PFSK-1 (cell line): Measurements from ENCODE around the gene CDK5R1.

Experiments used
- FOXP2 ChIP-seq: optimal IDR thresholded peaks from 2 replicates; pipeline ENCODE3; 2011; ENCODE audit warnings: borderline replicate concordance, control low read depth, inconsistent platforms; ENCODE audit not compliant: insufficient read depth; ENCODE audit errors: extremely low read length, extremely low read depth
- POLR2AphosphoS5 ChIP-seq: IDR thresholded peaks from 2 replicates; pipeline ENCODE4 v1.6.1; 2012; ENCODE audit warnings: low read depth, mild to moderate bottlenecking, control low read depth, low read length, moderate library complexity
- SIN3A ChIP-seq: IDR thresholded peaks from 2 replicates; pipeline ENCODE4 v1.6.1; 2012; ENCODE audit warnings: mild to moderate bottlenecking, low read length, moderate library complexity, borderline replicate concordance; ENCODE audit not compliant: insufficient read depth
- TAF1 ChIP-seq: IDR thresholded peaks from 2 replicates; pipeline ENCODE4 v1.6.1; 2012; ENCODE audit warnings: low read length, control low read depth, borderline replicate concordance; ENCODE audit not compliant: insufficient read depth
- TF ChIP-seq, protein P1 (sequence below), 2 experiments: IDR thresholded peaks; 2 replicates each; pipeline versions ENCODE4 v1.6.1 to v1.8.0; 2011 to 2012; ENCODE audit warnings: low read depth in 2 of 2, low read length in 2 of 2, control low read depth in 1 of 2, inconsistent platforms in 1 of 2, mild to moderate bottlenecking in 1 of 2, moderate library complexity in 1 of 2; ENCODE audit not compliant: insufficient read depth in 1 of 2

The CDK5R1 gene

DNA sequence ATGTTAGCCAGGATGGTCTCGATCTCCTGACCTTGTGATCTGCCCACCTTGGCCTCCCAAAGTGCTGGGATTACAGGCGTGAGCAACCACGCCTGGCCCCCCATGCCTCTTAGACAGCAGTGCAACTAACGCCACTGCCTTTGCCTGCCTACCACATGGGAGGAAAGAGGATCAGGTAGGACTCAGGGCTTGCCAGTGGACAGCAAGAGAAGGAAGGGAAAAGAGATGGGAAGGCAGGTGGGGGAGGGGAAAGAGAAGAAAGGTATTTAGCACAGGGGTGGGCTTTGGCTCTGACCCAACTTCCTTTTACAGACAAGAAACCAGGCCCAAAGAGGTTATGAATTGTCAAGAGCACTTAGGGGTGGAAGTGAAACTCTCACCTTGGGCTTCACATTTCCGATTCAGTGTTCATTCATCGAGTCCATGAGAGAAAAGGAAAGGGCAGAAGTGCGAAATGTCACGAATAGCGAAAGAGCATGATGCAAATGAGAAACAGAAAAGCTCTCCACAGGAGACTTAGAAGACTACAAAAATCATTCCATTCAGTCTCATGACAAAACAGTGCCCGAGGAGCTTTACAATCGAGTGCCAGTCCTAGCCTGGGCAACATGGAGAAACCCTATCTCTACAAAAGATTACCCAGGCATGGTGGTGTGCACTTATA lies 36.4 kb downstream of the CDK5R1 start:
- TF ChIP-seq, protein P1, sequence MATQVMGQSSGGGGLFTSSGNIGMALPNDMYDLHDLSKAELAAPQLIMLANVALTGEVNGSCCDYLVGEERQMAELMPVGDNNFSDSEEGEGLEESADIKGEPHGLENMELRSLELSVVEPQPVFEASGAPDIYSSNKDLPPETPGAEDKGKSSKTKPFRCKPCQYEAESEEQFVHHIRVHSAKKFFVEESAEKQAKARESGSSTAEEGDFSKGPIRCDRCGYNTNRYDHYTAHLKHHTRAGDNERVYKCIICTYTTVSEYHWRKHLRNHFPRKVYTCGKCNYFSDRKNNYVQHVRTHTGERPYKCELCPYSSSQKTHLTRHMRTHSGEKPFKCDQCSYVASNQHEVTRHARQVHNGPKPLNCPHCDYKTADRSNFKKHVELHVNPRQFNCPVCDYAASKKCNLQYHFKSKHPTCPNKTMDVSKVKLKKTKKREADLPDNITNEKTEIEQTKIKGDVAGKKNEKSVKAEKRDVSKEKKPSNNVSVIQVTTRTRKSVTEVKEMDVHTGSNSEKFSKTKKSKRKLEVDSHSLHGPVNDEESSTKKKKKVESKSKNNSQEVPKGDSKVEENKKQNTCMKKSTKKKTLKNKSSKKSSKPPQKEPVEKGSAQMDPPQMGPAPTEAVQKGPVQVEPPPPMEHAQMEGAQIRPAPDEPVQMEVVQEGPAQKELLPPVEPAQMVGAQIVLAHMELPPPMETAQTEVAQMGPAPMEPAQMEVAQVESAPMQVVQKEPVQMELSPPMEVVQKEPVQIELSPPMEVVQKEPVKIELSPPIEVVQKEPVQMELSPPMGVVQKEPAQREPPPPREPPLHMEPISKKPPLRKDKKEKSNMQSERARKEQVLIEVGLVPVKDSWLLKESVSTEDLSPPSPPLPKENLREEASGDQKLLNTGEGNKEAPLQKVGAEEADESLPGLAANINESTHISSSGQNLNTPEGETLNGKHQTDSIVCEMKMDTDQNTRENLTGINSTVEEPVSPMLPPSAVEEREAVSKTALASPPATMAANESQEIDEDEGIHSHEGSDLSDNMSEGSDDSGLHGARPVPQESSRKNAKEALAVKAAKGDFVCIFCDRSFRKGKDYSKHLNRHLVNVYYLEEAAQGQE (IDR thresholded peaks at IDR 0.05; ENCODE audit: insufficient read depth in 1 of 2, low read depth in 2 of 2, low read length in 2 of 2) = no peak
- no peak for TF ChIP-seq SIN3A
- TF ChIP-seq POLR2AphosphoS5 = no peak
- TF ChIP-seq FOXP2 = no peak
- TF ChIP-seq TAF1 = no peak

DNA sequence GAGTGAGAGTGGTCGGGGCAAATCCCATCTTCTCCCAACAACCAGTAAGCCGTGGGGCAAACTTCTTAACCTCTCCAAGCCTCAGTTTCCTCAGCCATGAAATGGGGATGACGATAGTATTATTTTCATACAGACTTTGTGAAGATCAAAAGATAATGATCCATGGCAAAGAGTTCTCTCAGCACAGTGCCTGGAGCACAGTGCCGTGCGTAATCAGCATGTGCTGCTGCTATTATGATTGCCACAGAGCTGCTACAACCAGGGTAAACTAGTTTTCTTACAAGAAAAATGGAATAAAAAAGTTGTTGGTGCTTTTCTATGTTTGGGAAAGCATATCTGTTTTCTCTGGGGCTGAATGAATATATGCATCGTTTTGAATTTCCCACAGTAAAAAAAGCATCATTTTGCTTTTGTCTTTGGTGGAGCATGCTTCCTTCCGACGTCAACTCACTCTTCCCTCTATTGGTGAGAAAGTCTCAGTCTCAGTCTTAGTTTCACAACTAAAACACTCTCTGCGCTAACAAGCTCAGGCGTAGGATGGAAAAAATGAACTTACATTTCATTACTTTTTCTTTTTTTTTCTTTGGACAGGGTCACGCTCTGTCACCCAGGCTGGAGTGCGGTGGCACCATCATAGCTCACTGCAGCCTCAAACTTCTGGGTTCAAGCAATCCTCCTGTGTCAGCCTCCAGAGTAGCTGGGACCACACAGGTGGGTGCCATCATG lies 37.2 kb downstream of the CDK5R1 start:
- TF ChIP-seq TAF1 (no peak), FOXP2 (no peak), SIN3A (no peak), POLR2AphosphoS5 (no peak)
- TF ChIP-seq, protein P1 (IDR thresholded peaks at IDR 0.05; ENCODE audit: insufficient read depth in 1 of 2, low read depth in 2 of 2, low read length in 2 of 2) = no peak

DNA sequence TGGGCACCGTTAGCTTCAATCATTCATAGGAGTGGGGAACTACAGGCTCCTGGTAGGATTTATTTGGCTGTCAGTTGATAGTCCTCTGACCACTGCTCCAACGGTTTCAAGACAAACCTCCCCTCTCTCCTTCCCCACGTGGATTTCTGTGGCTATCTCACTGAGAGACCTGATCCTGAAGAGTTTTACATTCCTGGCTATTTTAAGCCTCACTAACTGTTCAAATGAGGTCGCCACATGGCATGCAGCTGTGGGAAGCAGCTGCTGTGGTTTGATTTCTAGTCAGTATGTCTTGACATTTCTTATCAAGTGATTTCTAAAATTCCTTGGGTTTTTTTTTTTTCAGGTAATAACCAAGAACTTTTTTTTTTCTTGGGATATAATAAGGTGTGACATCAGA lies 38.3 kb downstream of the CDK5R1 start:
- TF ChIP-seq SIN3A (no peak), FOXP2 (no peak), POLR2AphosphoS5 (no peak)

DNA sequence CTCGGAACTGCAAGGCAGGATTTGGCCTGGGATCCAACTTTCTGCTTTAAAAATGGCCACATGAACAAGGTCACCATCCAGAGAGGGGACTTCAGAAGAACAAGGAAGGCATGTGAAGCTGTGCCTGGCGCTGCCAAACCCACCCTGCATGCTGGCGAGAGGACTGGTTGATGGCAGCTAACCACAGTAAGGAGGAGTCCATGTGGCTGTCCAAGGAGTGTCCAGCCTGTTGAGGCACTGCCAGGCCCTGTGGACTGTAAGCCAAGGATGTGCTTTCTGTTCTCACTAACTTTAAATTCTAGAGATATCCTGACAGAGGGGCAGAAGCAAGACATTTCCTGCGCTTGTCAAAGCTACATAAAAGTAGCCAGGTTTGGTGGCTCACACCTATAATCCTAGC lies 40.4 kb downstream of the CDK5R1 start:
- no peak for TF ChIP-seq FOXP2
- no peak for TF ChIP-seq TAF1
- TF ChIP-seq, protein P1 (IDR thresholded peaks at IDR 0.05; ENCODE audit: insufficient read depth in 1 of 2, low read depth in 2 of 2, low read length in 2 of 2) = no peak
- no peak for TF ChIP-seq SIN3A
- no peak for TF ChIP-seq POLR2AphosphoS5

DNA sequence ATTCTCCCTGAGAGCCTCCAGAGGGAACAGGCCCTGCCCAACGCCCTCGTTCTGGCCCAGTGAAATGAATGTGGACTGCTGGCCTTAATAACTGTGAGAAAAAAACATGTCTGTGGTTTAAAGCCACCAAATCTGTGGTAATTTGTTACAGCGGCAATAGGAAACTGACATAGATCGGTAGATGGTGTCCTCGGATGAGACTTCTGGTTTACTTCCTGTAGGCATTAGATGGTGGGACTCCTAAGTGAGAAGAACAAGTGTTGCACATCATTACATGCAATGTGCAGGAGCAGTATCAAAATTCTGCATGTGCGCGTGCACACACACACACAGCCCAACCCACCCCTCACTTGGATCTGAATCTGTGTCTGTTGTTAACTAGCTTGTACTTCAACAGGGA lies 42.0 kb downstream of the CDK5R1 start:
- no peak for TF ChIP-seq TAF1
- no peak for TF ChIP-seq FOXP2
- TF ChIP-seq, protein P1 (IDR thresholded peaks at IDR 0.05; ENCODE audit: insufficient read depth in 1 of 2, low read depth in 2 of 2, low read length in 2 of 2) = no peak
- TF ChIP-seq SIN3A = no peak
- no peak for TF ChIP-seq POLR2AphosphoS5
